ENCODE measurements around the gene ITGA2. TPM values are rescaled to one million over a fixed set of nuclear protein-coding genes. Genes with fewer than 3 reads are reported as not detected.
A peak's percentile ranks its signal among the peaks of the same experiment; 100 is the strongest.

ITGA2 gene
- total RNA-seq, 3 donors from 2014 or later: 1.0 to 1.1 (median 1.1) TPM

- Mint-ChIP-seq H3K9me3 (no peaks in the 10 kb centered on the region), H3K4me3 (no peak overlapping the region), H3K4me1 (ENCODE audit: low read depth) (peaks cover 7% of the 10 kb centered on the region), H3K36me3 (ENCODE audit: insufficient read depth) (no peaks in the 10 kb centered on the region), H3K27me3 (ENCODE audit: low read depth) (no peaks in the 10 kb centered on the region)
- ATAC-seq (no peak), DNase-seq (no peak)
These were observed 28.7 kb downstream of the ITGA2 start for GRCh38 chr5:53017794-53018391.

- DNase-seq (no peak), ATAC-seq (no peak)
- no peaks in the 10 kb centered on the region for H3K27me3 Mint-ChIP-seq (ENCODE audit: low read depth)
- no peaks in the 10 kb centered on the region for H3K36me3 Mint-ChIP-seq (ENCODE audit: insufficient read depth)
- no peaks in the 10 kb centered on the region for H3K9me3 Mint-ChIP-seq
- no peak overlapping the region for H3K4me3 Mint-ChIP-seq
- peaks cover 7% of the 10 kb centered on the region for H3K4me1 Mint-ChIP-seq (ENCODE audit: low read depth)
These were observed 30.2 kb downstream of the ITGA2 start for GRCh38 chr5:53019320-53019719.

GRCh38 chr5:53022930-53023511 is 33.9 kb downstream of the ITGA2 start:
- no peak overlapping the region for H3K4me3 Mint-ChIP-seq
- peaks cover 3% of the 10 kb centered on the region for H3K4me1 Mint-ChIP-seq (ENCODE audit: low read depth)
- DNase-seq: no peak
- no peaks in the 10 kb centered on the region for H3K27me3 Mint-ChIP-seq (ENCODE audit: low read depth)
- no peaks in the 10 kb centered on the region for H3K9me3 Mint-ChIP-seq
- ATAC-seq: no peak
- no peaks in the 10 kb centered on the region for H3K36me3 Mint-ChIP-seq (ENCODE audit: insufficient read depth)

- H3K4me1 Mint-ChIP-seq (ENCODE audit: low read depth): peaks cover 3% of the 10 kb centered on the region
- H3K36me3 Mint-ChIP-seq (ENCODE audit: insufficient read depth): no peaks in the 10 kb centered on the region
- H3K4me3 Mint-ChIP-seq: no peak overlapping the region
- no peak for DNase-seq
- H3K9me3 Mint-ChIP-seq: no peaks in the 10 kb centered on the region
- ATAC-seq: peak; percentile 37 to 61
- no peaks in the 10 kb centered on the region for H3K27me3 Mint-ChIP-seq (ENCODE audit: low read depth)
These were observed 34.8 kb downstream of the ITGA2 start for GRCh38 chr5:53023969-53024368.

- Mint-ChIP-seq H3K4me3 (no peak overlapping the region), H3K27me3 (ENCODE audit: low read depth) (no peaks in the 10 kb centered on the region), H3K9me3 (no peaks in the 10 kb centered on the region), H3K4me1 (ENCODE audit: low read depth) (peaks cover 3% of the 10 kb centered on the region), H3K36me3 (ENCODE audit: insufficient read depth) (no peaks in the 10 kb centered on the region)
- DNase-seq (no peak), ATAC-seq (no peak)
These were observed 35.4 kb downstream of the ITGA2 start for GRCh38 chr5:53024535-53024934.

- DNase-seq (no peak), ATAC-seq (no peak)
- Mint-ChIP-seq H3K4me1 (ENCODE audit: low read depth) (peaks cover 9% of the 10 kb centered on the region), H3K9me3 (no peaks in the 10 kb centered on the region), H3K4me3 (no peak overlapping the region), H3K27me3 (ENCODE audit: low read depth) (no peaks in the 10 kb centered on the region), H3K36me3 (ENCODE audit: insufficient read depth) (no peaks in the 10 kb centered on the region)
These were observed 36.3 kb downstream of the ITGA2 start for GRCh38 chr5:53025487-53025886.

- no peaks in the 10 kb centered on the region for H3K9me3 Mint-ChIP-seq
- ATAC-seq: no peak
These were observed 38.8 kb downstream of the ITGA2 start for GRCh38 chr5:53027913-53028312.

GRCh38 chr5:53029608-53030007 is 40.5 kb downstream of the ITGA2 start:
- DNase-seq (no peak), ATAC-seq (peak; percentile 39 to 57)
- Mint-ChIP-seq H3K4me1 (ENCODE audit: low read depth) (peaks cover 25% of the 10 kb centered on the region), H3K9me3 (no peaks in the 10 kb centered on the region), H3K36me3 (ENCODE audit: insufficient read depth) (no peaks in the 10 kb centered on the region), H3K4me3 (no peak overlapping the region), H3K27me3 (ENCODE audit: low read depth) (no peaks in the 10 kb centered on the region)

More at GRCh38 chr5:53027913-53028312, 38.8 kb downstream of the ITGA2 start:
- Mint-ChIP-seq H3K4me1 (ENCODE audit: low read depth) (peaks cover 24% of the 10 kb centered on the region), H3K27me3 (ENCODE audit: low read depth) (no peaks in the 10 kb centered on the region), H3K36me3 (ENCODE audit: insufficient read depth) (no peaks in the 10 kb centered on the region), H3K4me3 (no peak overlapping the region)
- no peak for DNase-seq

- Mint-ChIP-seq H3K4me1 (ENCODE audit: low read depth) (peaks cover 22% of the 10 kb centered on the region), H3K36me3 (ENCODE audit: insufficient read depth) (no peaks in the 10 kb centered on the region), H3K4me3 (no peak overlapping the region), H3K27me3 (ENCODE audit: low read depth) (no peaks in the 10 kb centered on the region), H3K9me3 (no peaks in the 10 kb centered on the region)
- DNase-seq (no peak), ATAC-seq (no peak)
These were observed 41.7 kb downstream of the ITGA2 start for GRCh38 chr5:53030893-53031292.

GRCh38 chr5:53031695-53032096 is 42.5 kb downstream of the ITGA2 start:
- H3K4me1 Mint-ChIP-seq (ENCODE audit: low read depth): peaks cover 22% of the 10 kb centered on the region
- no peak overlapping the region for H3K4me3 Mint-ChIP-seq
- no peaks in the 10 kb centered on the region for H3K9me3 Mint-ChIP-seq
- H3K27me3 Mint-ChIP-seq (ENCODE audit: low read depth): no peaks in the 10 kb centered on the region
- H3K36me3 Mint-ChIP-seq (ENCODE audit: insufficient read depth): no peaks in the 10 kb centered on the region
- DNase-seq (no peak), ATAC-seq (peak; percentile 87 to 88)

- H3K4me3 Mint-ChIP-seq: no peak overlapping the region
- DNase-seq: no peak
- ATAC-seq: no peak
- H3K9me3 Mint-ChIP-seq: no peaks in the 10 kb centered on the region
- peaks cover 22% of the 10 kb centered on the region for H3K4me1 Mint-ChIP-seq (ENCODE audit: low read depth)
- H3K27me3 Mint-ChIP-seq (ENCODE audit: low read depth): no peaks in the 10 kb centered on the region
- H3K36me3 Mint-ChIP-seq (ENCODE audit: insufficient read depth): no peaks in the 10 kb centered on the region
These were observed 43.0 kb downstream of the ITGA2 start for GRCh38 chr5:53032188-53032587.

GRCh38 chr5:53034832-53035231 is 45.7 kb downstream of the ITGA2 start:
- Mint-ChIP-seq H3K9me3 (no peaks in the 10 kb centered on the region), H3K27me3 (ENCODE audit: low read depth) (no peaks in the 10 kb centered on the region), H3K4me3 (no peak overlapping the region), H3K36me3 (ENCODE audit: insufficient read depth) (no peaks in the 10 kb centered on the region), H3K4me1 (ENCODE audit: low read depth) (peaks cover 22% of the 10 kb centered on the region)
- DNase-seq (no peak), ATAC-seq (no peak)

- Mint-ChIP-seq H3K4me3 (no peak overlapping the region), H3K4me1 (ENCODE audit: low read depth) (peaks cover 27% of the 10 kb centered on the region), H3K27me3 (ENCODE audit: low read depth) (no peaks in the 10 kb centered on the region), H3K9me3 (no peaks in the 10 kb centered on the region), H3K36me3 (ENCODE audit: insufficient read depth) (no peaks in the 10 kb centered on the region)
- ATAC-seq (no peak), DNase-seq (no peak)
These were observed 46.8 kb downstream of the ITGA2 start for GRCh38 chr5:53035868-53036381.

- no peaks in the 10 kb centered on the region for H3K27me3 Mint-ChIP-seq (ENCODE audit: low read depth)
- DNase-seq: no peak
- H3K9me3 Mint-ChIP-seq: no peaks in the 10 kb centered on the region
- H3K4me3 Mint-ChIP-seq: no peak overlapping the region
- H3K36me3 Mint-ChIP-seq (ENCODE audit: insufficient read depth): no peaks in the 10 kb centered on the region
- H3K4me1 Mint-ChIP-seq (ENCODE audit: low read depth): peaks cover 21% of the 10 kb centered on the region
- no peak for ATAC-seq
These were observed 48.1 kb downstream of the ITGA2 start for GRCh38 chr5:53037141-53037859.
